Endothelial cell (in vitro differentiated cells): ENCODE measurements around the gene AGBL5. TPM values are rescaled to one million over a fixed set of nuclear protein-coding genes. Genes with fewer than 3 reads are reported as not detected.

Experiments
- DNase-seq: peaks from one replicate; pipeline ENCODE4 v3.0.0; 2021; ENCODE audit warnings: low spot score
- H3K27ac Mint-ChIP-seq: one replicate; pipeline ENCODE4 v1.8.0; 2021; ENCODE audit warnings: mixed read lengths, inconsistent platforms; ENCODE audit not compliant: unreplicated experiment
- H3K27me3 Mint-ChIP-seq: one replicate; pipeline ENCODE4 v1.8.0; 2021; ENCODE audit warnings: mild to moderate bottlenecking, moderate library complexity, mixed read lengths, inconsistent platforms; ENCODE audit not compliant: unreplicated experiment
- H3K36me3 Mint-ChIP-seq: one replicate; pipeline ENCODE4 v1.8.0; 2021; ENCODE audit warnings: mild to moderate bottlenecking, low read depth, mixed read lengths, inconsistent platforms; ENCODE audit not compliant: unreplicated experiment
- H3K4me1 Mint-ChIP-seq: one replicate; pipeline ENCODE4 v1.8.0; 2021; ENCODE audit warnings: mild to moderate bottlenecking, mixed read lengths, inconsistent platforms; ENCODE audit not compliant: unreplicated experiment
- H3K4me3 Mint-ChIP-seq: one replicate; pipeline ENCODE4 v1.8.0; 2021; ENCODE audit warnings: mild to moderate bottlenecking, mixed read lengths, inconsistent platforms; ENCODE audit not compliant: unreplicated experiment
- H3K9me3 Mint-ChIP-seq: one replicate; pipeline ENCODE4 v1.8.0; 2021; ENCODE audit warnings: mixed read lengths, inconsistent platforms; ENCODE audit not compliant: unreplicated experiment
- total RNA-seq: library from RNA; stranded (reverse); fragmentation: NEBNext Ultra II Directional; extraction: Animal tissue kit (Norgen Biotek cat#: 25700); gene quantifications from one replicate; pipeline ENCODE4 v1.2.1, GENCODE V29; 2021; ENCODE audit not compliant: unreplicated experiment
- TF ChIP-seq, protein P1 (sequence below): fragments of 200-600 bp; sonication (generic); IDR thresholded peaks from one replicate; pipeline ENCODE4 v1.5.0; 2021; ENCODE audit warnings: antibody characterized with exemption; ENCODE audit not compliant: unreplicated experiment

AGBL5 gene
- total RNA-seq, 1 donor from 2014 or later = 32.5 TPM

DNA sequence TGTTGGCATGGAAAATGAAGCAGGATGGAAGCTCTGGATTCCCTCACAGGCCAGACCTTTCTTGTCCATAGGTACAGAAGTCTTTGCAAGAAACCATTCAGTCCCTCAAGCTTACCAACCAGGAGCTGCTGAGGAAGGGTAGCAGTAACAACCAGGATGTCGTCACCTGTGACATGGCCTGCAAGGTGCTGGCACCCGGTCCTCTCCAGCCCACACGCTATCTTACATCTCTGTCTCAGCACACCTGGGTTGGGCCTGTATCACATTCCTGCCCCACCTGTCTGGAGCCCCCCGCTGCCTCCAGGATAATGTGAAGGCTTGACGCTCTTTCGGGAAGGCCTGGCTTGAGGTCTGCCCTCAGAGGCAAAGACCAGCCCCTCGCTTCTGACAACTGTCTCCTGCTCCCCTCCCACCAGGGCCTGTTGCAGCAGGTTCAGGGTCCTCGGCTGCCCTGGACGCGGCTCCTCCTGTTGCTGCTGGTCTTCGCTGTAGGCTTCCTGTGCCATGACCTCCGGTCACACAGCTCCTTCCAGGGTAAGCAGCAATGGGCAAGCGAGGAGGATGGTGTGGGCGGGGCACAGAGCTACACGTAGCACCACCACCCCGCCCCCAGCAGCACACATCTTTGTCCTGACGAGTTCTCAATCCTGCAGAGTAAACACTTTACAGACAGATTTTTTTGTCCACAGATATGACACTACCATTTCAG is 12.7 kb upstream of the AGBL5 start:
- H3K27ac Mint-ChIP-seq = no peak overlapping the region
- no peak overlapping the region for H3K4me3 Mint-ChIP-seq
- DNase-seq = no peak
- TF ChIP-seq, protein P1, sequence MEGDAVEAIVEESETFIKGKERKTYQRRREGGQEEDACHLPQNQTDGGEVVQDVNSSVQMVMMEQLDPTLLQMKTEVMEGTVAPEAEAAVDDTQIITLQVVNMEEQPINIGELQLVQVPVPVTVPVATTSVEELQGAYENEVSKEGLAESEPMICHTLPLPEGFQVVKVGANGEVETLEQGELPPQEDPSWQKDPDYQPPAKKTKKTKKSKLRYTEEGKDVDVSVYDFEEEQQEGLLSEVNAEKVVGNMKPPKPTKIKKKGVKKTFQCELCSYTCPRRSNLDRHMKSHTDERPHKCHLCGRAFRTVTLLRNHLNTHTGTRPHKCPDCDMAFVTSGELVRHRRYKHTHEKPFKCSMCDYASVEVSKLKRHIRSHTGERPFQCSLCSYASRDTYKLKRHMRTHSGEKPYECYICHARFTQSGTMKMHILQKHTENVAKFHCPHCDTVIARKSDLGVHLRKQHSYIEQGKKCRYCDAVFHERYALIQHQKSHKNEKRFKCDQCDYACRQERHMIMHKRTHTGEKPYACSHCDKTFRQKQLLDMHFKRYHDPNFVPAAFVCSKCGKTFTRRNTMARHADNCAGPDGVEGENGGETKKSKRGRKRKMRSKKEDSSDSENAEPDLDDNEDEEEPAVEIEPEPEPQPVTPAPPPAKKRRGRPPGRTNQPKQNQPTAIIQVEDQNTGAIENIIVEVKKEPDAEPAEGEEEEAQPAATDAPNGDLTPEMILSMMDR = no peak
- H3K9me3 Mint-ChIP-seq = no peaks in the 10 kb centered on the region
- H3K4me1 Mint-ChIP-seq = peaks cover 5% of the 10 kb centered on the region
- peaks cover 48% of the 10 kb centered on the region for H3K36me3 Mint-ChIP-seq
- peaks cover 8% of the 10 kb centered on the region for H3K27me3 Mint-ChIP-seq

DNA sequence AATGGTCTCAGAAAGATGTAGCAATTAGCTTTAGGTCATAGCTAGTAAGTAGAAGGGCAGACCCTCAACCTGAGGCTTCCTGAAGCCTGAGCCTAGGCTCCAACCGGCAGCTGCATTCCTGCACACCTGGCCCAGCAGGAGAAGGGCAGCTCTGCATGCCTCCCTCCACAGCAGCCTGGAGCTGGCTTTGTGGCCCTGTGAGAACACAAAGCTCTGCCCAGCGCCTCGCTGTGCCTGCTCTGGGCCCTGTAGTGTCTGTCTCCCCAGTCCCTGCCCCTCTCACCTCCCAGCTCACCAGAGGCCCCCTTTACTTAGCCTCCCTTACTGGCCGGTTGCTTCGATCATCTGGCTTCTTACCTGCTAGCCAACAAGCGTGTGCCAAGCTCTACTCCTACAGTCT is 12.0 kb upstream of the AGBL5 start:
- Mint-ChIP-seq H3K9me3 (no peaks in the 10 kb centered on the region), H3K4me1 (no peaks in the 10 kb centered on the region), H3K4me3 (no peak overlapping the region), H3K27ac (no peak overlapping the region), H3K36me3 (peaks cover 48% of the 10 kb centered on the region), H3K27me3 (peaks cover 3% of the 10 kb centered on the region)
- no peak for DNase-seq
- TF ChIP-seq, protein P1 = no peak

DNA sequence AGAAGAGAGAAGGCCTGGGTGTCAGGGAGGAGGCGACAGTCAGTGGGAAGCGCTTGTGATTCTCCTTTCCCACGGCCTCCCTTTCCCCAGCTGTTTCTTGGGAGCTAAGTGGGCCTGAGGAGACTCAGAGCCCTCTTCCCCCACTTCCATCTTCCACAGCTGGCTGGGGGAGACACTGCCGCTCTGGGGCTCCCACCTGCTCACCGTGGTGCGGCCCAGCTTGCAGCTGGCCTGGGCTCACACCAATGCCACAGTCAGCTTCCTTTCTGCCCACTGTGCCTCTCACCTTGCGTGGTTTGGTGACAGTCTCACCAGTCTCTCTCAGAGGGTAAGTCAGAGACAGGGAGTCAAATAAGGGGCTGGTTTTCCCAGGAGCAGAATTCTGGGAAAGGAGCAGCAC is 11.6 kb upstream of the AGBL5 start:
- no peak for DNase-seq
- Mint-ChIP-seq H3K27ac (no peak overlapping the region), H3K27me3 (peaks cover 3% of the 10 kb centered on the region)

DNA sequence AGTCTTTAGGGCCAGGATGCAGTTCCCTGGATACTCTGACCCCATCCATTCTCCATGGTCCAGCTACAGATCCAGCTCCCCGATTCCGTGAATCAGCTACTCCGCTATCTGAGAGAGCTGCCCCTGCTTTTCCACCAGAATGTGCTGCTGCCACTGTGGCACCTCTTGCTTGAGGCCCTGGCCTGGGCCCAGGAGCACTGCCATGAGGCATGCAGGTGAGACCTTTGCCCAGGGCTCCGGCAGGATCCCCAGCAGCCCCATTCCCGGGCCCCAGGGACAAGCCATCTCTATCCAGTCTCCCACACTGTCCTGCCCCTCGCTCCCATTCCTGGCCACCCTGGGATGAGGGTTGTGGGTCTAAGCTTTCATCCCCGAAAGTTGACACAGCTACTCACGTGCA is 11.2 kb upstream of the AGBL5 start:
- TF ChIP-seq, protein P1 = no peak
- Mint-ChIP-seq H3K27me3 (peaks cover 3% of the 10 kb centered on the region), H3K9me3 (no peaks in the 10 kb centered on the region), H3K27ac (no peak overlapping the region), H3K4me1 (no peaks in the 10 kb centered on the region), H3K4me3 (no peak overlapping the region), H3K36me3 (peaks cover 48% of the 10 kb centered on the region)
- no peak for DNase-seq

More for the DNA sequence above, 11.6 kb upstream of the AGBL5 start:
- peaks cover 48% of the 10 kb centered on the region for H3K36me3 Mint-ChIP-seq
- no peak overlapping the region for H3K4me3 Mint-ChIP-seq
- no peaks in the 10 kb centered on the region for H3K9me3 Mint-ChIP-seq
- TF ChIP-seq, protein P1 = no peak
- H3K4me1 Mint-ChIP-seq = no peaks in the 10 kb centered on the region

DNA sequence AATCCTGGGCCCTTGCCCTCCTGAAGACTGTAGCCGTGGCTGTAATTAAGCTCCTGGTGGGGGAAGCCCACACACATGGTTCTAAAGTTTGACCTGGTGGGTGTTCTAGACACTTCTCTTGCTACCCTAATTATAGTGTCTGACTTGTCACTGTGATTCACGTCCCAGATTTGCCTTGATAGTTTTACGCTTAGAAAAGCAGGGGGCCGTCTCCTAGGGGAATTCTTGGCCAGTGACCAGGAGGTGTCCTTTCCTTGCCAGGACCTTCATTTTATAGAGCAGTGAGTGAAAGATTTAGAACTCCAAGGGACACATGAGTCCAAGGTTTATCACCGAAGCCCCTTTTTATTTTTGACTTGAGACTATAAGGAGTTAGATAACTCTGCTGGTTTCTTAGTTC is 9.7 kb upstream of the AGBL5 start:
- peaks cover 34% of the 10 kb centered on the region for H3K36me3 Mint-ChIP-seq
- H3K27me3 Mint-ChIP-seq = peaks cover 3% of the 10 kb centered on the region
- no peaks in the 10 kb centered on the region for H3K9me3 Mint-ChIP-seq

More for the DNA sequence above, 9.7 kb upstream of the AGBL5 start:
- no peak overlapping the region for H3K4me3 Mint-ChIP-seq
- no peak overlapping the region for H3K27ac Mint-ChIP-seq
- no peaks in the 10 kb centered on the region for H3K4me1 Mint-ChIP-seq
- TF ChIP-seq, protein P1 = no peak
- DNase-seq = no peak
